Astrocyte of the spinal cord (primary cell): ENCODE results near the gene CMTR1.

Experiments
- DNase-seq: peaks from one replicate; pipeline ENCODE4 v3.0.0; 2011; ENCODE audit warnings: low read depth, low spot score
- H3K4me3 ChIP-seq: 2 replicates; pipeline ENCODE4 v1.5.1; 2011; ENCODE audit warnings: low read depth, mild to moderate bottlenecking, low read length, moderate library complexity
- CTCF ChIP-seq: IDR thresholded peaks from 2 replicates; pipeline ENCODE4 v1.5.1; 2012; ENCODE audit warnings: low read depth, mild to moderate bottlenecking, low read length, inconsistent platforms
- in situ Hi-C: cut with HindIII; loops from 2 replicates; pipeline ENCODE4 v1.10.0; 2017; ENCODE audit warnings: low sequenced_read_pairs

The CMTR1 gene

GRCh38 chr6:37481711-37482605, 48.9 kb downstream of the CMTR1 start:
- H3K4me3 ChIP-seq, result no peak overlapping the region
- in situ Hi-C loops, result no loop called here
- no peak for DNase-seq
- TF ChIP-seq CTCF, result no peak

- no peak for TF ChIP-seq CTCF
- no peak overlapping the region for H3K4me3 ChIP-seq
- in situ Hi-C loops, result no loop called here
- DNase-seq, result no peak
Observed at GRCh38 chr6:37482606-37483251, 49.7 kb downstream of the CMTR1 start.

- no peak for DNase-seq
- no peak overlapping the region for H3K4me3 ChIP-seq
- in situ Hi-C loops, result no loop called here
- no peak for TF ChIP-seq CTCF
Observed at GRCh38 chr6:37483252-37483901, 50.4 kb downstream of the CMTR1 start.

- peak; percentile 88 for TF ChIP-seq CTCF
- peak; percentile 30 for DNase-seq
- in situ Hi-C loops, result no loop called here
- H3K4me3 ChIP-seq, result no peak overlapping the region
Observed at GRCh38 chr6:37483917-37484785, 51.1 kb downstream of the CMTR1 start.

GRCh38 chr6:37484786-37485170, 51.8 kb downstream of the CMTR1 start:
- no peak overlapping the region for H3K4me3 ChIP-seq
- no peak for TF ChIP-seq CTCF
- in situ Hi-C loops, result no loop called here
- DNase-seq, result no peak

GRCh38 chr6:37485291-37485702, 52.3 kb downstream of the CMTR1 start:
- no peak overlapping the region for H3K4me3 ChIP-seq
- in situ Hi-C loops, result no loop called here
- no peak for DNase-seq
- peak; percentile 28 for TF ChIP-seq CTCF
